IMR-90 (cell line): ENCODE data around the gene CERS4. TPM values are rescaled to one million over a fixed set of nuclear protein-coding genes. Genes with fewer than 3 reads are reported as not detected.

ENCODE experiments used
- ATAC-seq: fragments of 200-7000 bp; cut with Tn5 transposase; 2 replicates; pipeline ENCODE4 v1.9.1; 2020; ENCODE audit warnings: low read depth, mild to moderate bottlenecking, moderate library complexity
- BruUV-seq: library from RNA; stranded (reverse); fragments of 400-500 nt; replicated peaks from 2 replicates; lab custom pipeline; 2021; lab: Mats Ljungman, UMichigan
- CTCF ChIA-PET: fragments of 300-600 bp; formaldehyde crosslinking; extraction: SDS; loops from one replicate; lab custom pipeline; 2021; ENCODE audit warnings: antibody characterized with exemption; lab: Yijun Ruan, JAX
- POLR2A ChIA-PET: fragments of 300-600 bp; sonication (Branson Sonifier 250); formaldehyde crosslinking; loops from one replicate; lab custom pipeline; 2022; ENCODE audit warnings: antibody characterized with exemption; ENCODE audit not compliant: unreplicated experiment; lab: Charles Lee
- DNase-seq: peaks from one replicate; pipeline ENCODE4 v3.0.0; 2013
- H2AFZ ChIP-seq: replicated peaks from 2 replicates; pipeline ENCODE3; 2013; ENCODE audit warnings: low read length, mild to moderate bottlenecking; ENCODE audit not compliant: poor library complexity
- H2AK5ac ChIP-seq: 2 replicates; pipeline ENCODE4 v1.6.1; 2013; ENCODE audit warnings: low read depth, low read length, inconsistent platforms
- H2AK9ac ChIP-seq: replicated peaks from 2 replicates; pipeline ENCODE3; 2013; ENCODE audit warnings: mild to moderate bottlenecking, low read depth, low read length, moderate library complexity; ENCODE audit not compliant: poor library complexity
- H2BK120ac ChIP-seq: 2 replicates; pipeline ENCODE4 v1.6.1; 2013; ENCODE audit warnings: low read depth, low read length, inconsistent platforms
- H2BK15ac ChIP-seq: 3 replicates; pipeline ENCODE4 v1.6.1; 2013; ENCODE audit warnings: low read depth, low read length, inconsistent platforms
- H2BK20ac ChIP-seq: 2 replicates; pipeline ENCODE4 v1.6.1; 2013; ENCODE audit warnings: low read depth, mild to moderate bottlenecking, inconsistent platforms, low read length, moderate library complexity
- H2BK5ac ChIP-seq: 2 replicates; pipeline ENCODE4 v1.6.1; 2013; ENCODE audit warnings: mild to moderate bottlenecking, low read depth, low read length, inconsistent platforms; ENCODE audit not compliant: poor library complexity, severe bottlenecking
- H3K14ac ChIP-seq: replicated peaks from 2 replicates; pipeline ENCODE4 v1.6.1; 2013; ENCODE audit warnings: low read depth, low read length, inconsistent platforms
- H3K18ac ChIP-seq: 2 replicates; pipeline ENCODE4 v1.6.1; 2013; ENCODE audit warnings: low read depth, low read length, control low read depth
- H3K23ac ChIP-seq: 2 replicates; pipeline ENCODE4 v1.6.1; 2013; ENCODE audit warnings: low read depth, low read length, inconsistent platforms
- H3K27ac ChIP-seq: 2 replicates; pipeline ENCODE4 v1.5.1; 2013; ENCODE audit warnings: mild to moderate bottlenecking, control low read depth, low read length; ENCODE audit not compliant: insufficient read depth
- H3K27me3 ChIP-seq: 2 replicates; pipeline ENCODE4 v1.6.1; 2013; ENCODE audit warnings: low read length; ENCODE audit not compliant: control insufficient read depth, insufficient read depth
- H3K36me3 ChIP-seq: 2 replicates; pipeline ENCODE4 v1.6.1; 2013; ENCODE audit warnings: low read length, mixed read lengths; ENCODE audit not compliant: control insufficient read depth, insufficient read depth
- H3K4ac ChIP-seq: 2 replicates; pipeline ENCODE4 v1.6.1; 2013; ENCODE audit warnings: low read depth, low read length, inconsistent platforms
- H3K4me1 ChIP-seq: 2 replicates; pipeline ENCODE4 v1.6.1; 2013; ENCODE audit warnings: low read length, mixed read lengths; ENCODE audit not compliant: control insufficient read depth, insufficient read depth
- H3K4me2 ChIP-seq: 2 replicates; pipeline ENCODE4 v1.6.1; 2013; ENCODE audit warnings: low read depth, mild to moderate bottlenecking, control low read depth, low read length, moderate library complexity
- H3K4me3 ChIP-seq: 2 replicates; pipeline ENCODE4 v1.5.1; 2013; ENCODE audit warnings: low read depth, mild to moderate bottlenecking, control low read depth, low read length, moderate library complexity; ENCODE audit not compliant: insufficient read depth
- H3K56ac ChIP-seq: 2 replicates; pipeline ENCODE4 v1.6.1; 2013; ENCODE audit warnings: low read length, inconsistent platforms; ENCODE audit not compliant: insufficient read depth; ENCODE audit errors: extremely low read depth
- H3K79me1 ChIP-seq, 2 experiments: 2 replicates each; pipeline ENCODE4 v1.6.1; 2013; ENCODE audit warnings: low read length in 2 of 2, inconsistent platforms in 1 of 2, low read depth in 1 of 2
- H3K9ac ChIP-seq: 2 replicates; pipeline ENCODE4 v1.6.1; 2013; ENCODE audit warnings: low read depth, low read length, control low read depth
- H3K9me1 ChIP-seq: 2 replicates; pipeline ENCODE4 v1.6.1; 2013; ENCODE audit warnings: low read length, inconsistent platforms; ENCODE audit not compliant: insufficient read depth
- H3K9me3 ChIP-seq: 2 replicates; pipeline ENCODE4 v1.6.1; 2013; ENCODE audit warnings: low read length; ENCODE audit not compliant: control insufficient read depth, insufficient read depth
- H4K20me1 ChIP-seq: 2 replicates; pipeline ENCODE4 v1.6.1; 2013; ENCODE audit warnings: low read length, inconsistent platforms; ENCODE audit not compliant: insufficient read depth
- H4K5ac ChIP-seq: 2 replicates; pipeline ENCODE4 v1.6.1; 2013; ENCODE audit warnings: mild to moderate bottlenecking, low read depth, low read length, control low read depth
- H4K8ac ChIP-seq, 2 experiments: 2 replicates each; pipeline ENCODE4 v1.6.1; 2013; ENCODE audit warnings: low read depth in 2 of 2, low read length in 2 of 2, control low read depth in 1 of 2, inconsistent platforms in 1 of 2
- H4K91ac ChIP-seq: 2 replicates; pipeline ENCODE4 v1.6.1; 2013; ENCODE audit warnings: low read depth, low read length, inconsistent platforms; ENCODE audit not compliant: insufficient read depth
- BHLHE40 ChIP-seq: fragments of 150-350 bp; IDR thresholded peaks from 2 replicates; pipeline ENCODE4 v1.6.1; 2016; ENCODE audit warnings: mild to moderate bottlenecking, low read depth, low read length
- CEBPB ChIP-seq: IDR thresholded peaks from 2 replicates; pipeline ENCODE4 v1.6.1; 2012; ENCODE audit warnings: low read depth, low read length, improper control_type of control experiment
- CHD1 ChIP-seq: IDR thresholded peaks from 2 replicates; pipeline ENCODE4 v1.6.1; 2012; ENCODE audit warnings: low read depth, low read length, improper control_type of control experiment
- CTCF ChIP-seq: conservative IDR thresholded peaks from 2 replicates; pipeline ENCODE4 v1.5.1; 2012; ENCODE audit warnings: mild to moderate bottlenecking, low read depth, low read length, improper control_type of control experiment
- ELK1 ChIP-seq: fragments of 150-350 bp; IDR thresholded peaks from 2 replicates; pipeline ENCODE4 v1.6.1; 2016; ENCODE audit warnings: low read depth, mild to moderate bottlenecking, low read length, moderate library complexity, borderline replicate concordance
- FOS ChIP-seq: fragments of 150-350 bp; IDR thresholded peaks from 2 replicates; pipeline ENCODE4 v1.6.1; 2016; ENCODE audit warnings: low read depth, low read length
- MAFK ChIP-seq: IDR thresholded peaks from 2 replicates; pipeline ENCODE4 v1.6.1; 2012; ENCODE audit warnings: low read depth, low read length, improper control_type of control experiment
- MAZ ChIP-seq: IDR thresholded peaks from 2 replicates; pipeline ENCODE4 v1.6.1; 2012; ENCODE audit warnings: low read depth, mild to moderate bottlenecking, low read length, improper control_type of control experiment, moderate library complexity, borderline replicate concordance
- POLR2A ChIP-seq: IDR thresholded peaks from 2 replicates; pipeline ENCODE4 v1.6.1; 2012; ENCODE audit warnings: mild to moderate bottlenecking, low read depth, low read length
- RAD21 ChIP-seq: IDR thresholded peaks from 2 replicates; pipeline ENCODE4 v1.6.1; 2012; ENCODE audit warnings: low read length, improper control_type of control experiment
- RCOR1 ChIP-seq: IDR thresholded peaks from 2 replicates; pipeline ENCODE4 v1.6.1; 2012; ENCODE audit warnings: mild to moderate bottlenecking, low read length, improper control_type of control experiment; ENCODE audit not compliant: insufficient replicate concordance
- RFX5 ChIP-seq: IDR thresholded peaks from 2 replicates; pipeline ENCODE4 v1.8.0; 2012; ENCODE audit warnings: low read depth, mild to moderate bottlenecking, low read length, moderate library complexity
- SMC3 ChIP-seq: fragments of 150-350 bp; IDR thresholded peaks from 2 replicates; pipeline ENCODE4 v1.6.1; 2016; ENCODE audit warnings: low read depth, mild to moderate bottlenecking, antibody characterized with exemption, low read length, moderate library complexity
- USF2 ChIP-seq: fragments of 150-350 bp; IDR thresholded peaks from 2 replicates; pipeline ENCODE4 v1.6.1; 2017; ENCODE audit warnings: mild to moderate bottlenecking, antibody characterized with exemption, low read length, low read depth
- WGBS, 2 experiments: methylation state at CpG; one replicate each; pipeline versions ENCODE4 v1.1.5 to v1.1.7; 2013; ENCODE audit warnings: missing lambda C conversion rate in 2 of 2; ENCODE audit not compliant: insufficient read length in 1 of 2; ENCODE audit errors: extremely low coverage in 2 of 2; 5-methylcytosine and 5-hydroxymethylcytosine counted together
- dilution Hi-C: fragments of 300-500 bp; cut with HindIII; formaldehyde crosslinking; loops from one replicate; pipeline ENCODE4 v1.14.3; 2018; ENCODE audit warnings: low sequenced_read_pairs; ENCODE audit not compliant: unreplicated experiment
- in situ Hi-C: fragments of 300-500 bp; cut with MboI; formaldehyde crosslinking; loops from 3 replicates; pipeline ENCODE4 v1.14.3; 2019; ENCODE audit warnings: low sequenced_read_pairs, inconsistent platforms, mixed read lengths
- intact Hi-C: fragments of 100-400 bp; cut with micrococcal nuclease; formaldehyde crosslinking; loops from 2 replicates; pipeline ENCODE4 v1.10.0; 2022
- polyA plus RNA-seq, 3 experiments: library from polyadenylated mRNA; depleted of rRNA; stranded (reverse); fragments of >200 nt; gene quantifications; 2 replicates each; pipeline ENCODE4 v1.2.3, GENCODE V29; 2012; ENCODE audit warnings: low replicate concordance in 1 of 3
- total RNA-seq: library from RNA; depleted of rRNA; stranded (reverse); fragments of >200 nt; gene quantifications from 2 replicates; pipeline ENCODE4 v1.2.3, GENCODE V29; 2012

CERS4 gene
- total and polyA plus RNA-seq, 2 of the 4 experiments (the other 2 are of a cell fraction): 3.2 to 5.7 TPM

GRCh38 chr19:8251025-8251472 is 41.9 kb downstream of the CERS4 start:
- DNase-seq: peak; percentile 11
- H3K36me3 ChIP-seq: peaks cover 4% of the 10 kb centered on the region; the same call in 1 of the 2 replicates
- intact Hi-C loops (loop anchor here (10.0 kb wide), 1 partner anchor 246 kb away; the partner anchor contains the start of gene ELAVL1), in situ Hi-C loops (loop anchor here (5.0 to 10.0 kb wide), 3 partner anchors 94 to 309 kb away; partner anchors contain the start of gene TIMM44), dilution Hi-C loops (no loop called here)
- H3K4me2 ChIP-seq: no peak overlapping the region
- H4K8ac ChIP-seq: no peak overlapping the region
- no peak overlapping the region for H2BK20ac ChIP-seq
- peaks cover 3% of the 10 kb centered on the region; the same call in 1 of the 2 replicates for H3K4me1 ChIP-seq
- ChIA-PET POLR2A (no interaction called here), CTCF (interaction anchor here (1.4 kb wide), 1 partner anchor 249 kb away, joined by 4 read pairs; no protein-coding TSS in a partner anchor)
- H4K5ac ChIP-seq: no peak overlapping the region
- peak overlapping the region; percentile 1 for H2AK9ac ChIP-seq
- peak overlapping the region; percentile 14 for H2AFZ ChIP-seq
- H3K56ac ChIP-seq: no peak overlapping the region
- no peak overlapping the region for H3K4ac ChIP-seq
- no peaks in the 10 kb centered on the region for H3K9me3 ChIP-seq
- no peaks in the 10 kb centered on the region for H3K79me1 ChIP-seq
- no peaks in the 10 kb centered on the region for H4K20me1 ChIP-seq
- no peak overlapping the region for H3K23ac ChIP-seq
- H3K27me3 ChIP-seq: no peaks in the 10 kb centered on the region
- no peak overlapping the region for H3K18ac ChIP-seq
- H3K27ac ChIP-seq: no peak overlapping the region
- H2BK5ac ChIP-seq: no peak overlapping the region
- no peak overlapping the region for H2AK5ac ChIP-seq
- H2BK120ac ChIP-seq: no peak overlapping the region
- H3K4me3 ChIP-seq: no peak overlapping the region
- WGBS, 2 experiments: 60% methylated on average over 7 of the region's 14 CpGs; no CpG with 5 or more reads in 1 of the 2 experiments
- TF ChIP-seq RCOR1: no peak
- no peak for TF ChIP-seq FOS
- TF ChIP-seq RAD21: no peak
- no peak for TF ChIP-seq BHLHE40
- TF ChIP-seq CEBPB: no peak
- no peak for TF ChIP-seq POLR2A
- no peak for TF ChIP-seq MAFK
- no peak for TF ChIP-seq CTCF
- TF ChIP-seq SMC3: no peak
- TF ChIP-seq USF2: no peak
- no peak for TF ChIP-seq CHD1
- no peak for TF ChIP-seq ELK1
- TF ChIP-seq RFX5: no peak
- no peak for TF ChIP-seq MAZ
- H3K9ac ChIP-seq: no peak overlapping the region
- BruUV-seq: no TSS peak
- ATAC-seq: no peak
- no peak overlapping the region for H3K14ac ChIP-seq
- no peak overlapping the region for H4K91ac ChIP-seq
- no peak overlapping the region for H2BK15ac ChIP-seq
- H3K9me1 ChIP-seq: no peaks in the 10 kb centered on the region
